C1 segment of cervical spinal cord (tissue), 14 donors: ENCODE data around the gene FAM43A.

Source experiments
- DNase-seq, 14 donors: peaks; one replicate each; lab custom pipeline; 2025; lab: John Stamatoyannopoulos, UW

The FAM43A gene

GRCh38 chr3:194675081-194675640 is 10.5 kb upstream of the FAM43A start:
- no peak for DNase-seq

DNA sequence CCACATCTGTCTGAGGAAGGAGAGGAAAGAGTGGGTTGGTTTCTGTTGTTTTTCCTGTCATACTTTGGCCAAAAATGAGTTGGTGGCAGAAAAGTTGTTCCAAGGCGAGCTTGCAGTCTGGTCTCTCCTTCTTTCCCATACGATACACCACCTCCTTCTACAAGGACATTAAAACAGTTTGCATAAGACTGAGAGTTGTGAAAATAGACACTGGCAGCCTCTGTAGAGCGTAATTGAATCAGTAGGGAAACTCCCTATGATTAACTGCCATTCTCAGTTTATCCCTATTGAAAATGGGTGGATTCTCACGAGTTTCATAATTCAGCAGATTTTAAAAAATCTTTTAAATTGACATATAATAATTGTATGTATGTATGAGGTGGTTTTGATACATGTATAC is 10.0 kb upstream of the FAM43A start:
- DNase-seq, result no peak

- DNase-seq, result no peak
Observed at GRCh38 chr3:194676471-194676870, 9.2 kb upstream of the FAM43A start.

- DNase-seq, result no peak
Observed at GRCh38 chr3:194680888-194681615, 4.6 kb upstream of the FAM43A start.

DNA sequence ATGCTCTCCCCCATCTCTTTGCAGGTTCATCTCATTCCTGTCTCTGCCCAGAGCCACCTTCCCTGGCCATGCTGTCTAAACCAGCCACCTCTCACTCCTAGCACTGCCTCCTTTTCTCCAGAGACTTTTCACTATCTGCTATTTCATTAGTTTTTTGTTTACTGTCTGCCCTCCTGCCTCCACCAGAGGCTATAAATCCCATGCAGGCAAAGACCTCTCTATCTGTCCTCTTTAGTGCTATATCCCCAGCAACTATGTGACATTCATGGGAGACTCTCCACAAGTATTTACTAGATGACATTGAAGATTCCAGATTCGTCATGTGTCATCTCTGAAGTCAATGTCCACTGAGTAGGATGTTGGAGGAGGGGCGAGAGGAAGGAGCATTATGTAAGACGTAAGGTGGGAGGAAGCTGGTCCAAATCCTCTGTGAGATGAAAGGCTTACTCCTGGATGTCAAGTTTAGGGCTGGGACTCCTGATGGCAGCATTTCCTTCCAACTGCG is 3.4 kb upstream of the FAM43A start:
- DNase-seq, result no peak

DNA sequence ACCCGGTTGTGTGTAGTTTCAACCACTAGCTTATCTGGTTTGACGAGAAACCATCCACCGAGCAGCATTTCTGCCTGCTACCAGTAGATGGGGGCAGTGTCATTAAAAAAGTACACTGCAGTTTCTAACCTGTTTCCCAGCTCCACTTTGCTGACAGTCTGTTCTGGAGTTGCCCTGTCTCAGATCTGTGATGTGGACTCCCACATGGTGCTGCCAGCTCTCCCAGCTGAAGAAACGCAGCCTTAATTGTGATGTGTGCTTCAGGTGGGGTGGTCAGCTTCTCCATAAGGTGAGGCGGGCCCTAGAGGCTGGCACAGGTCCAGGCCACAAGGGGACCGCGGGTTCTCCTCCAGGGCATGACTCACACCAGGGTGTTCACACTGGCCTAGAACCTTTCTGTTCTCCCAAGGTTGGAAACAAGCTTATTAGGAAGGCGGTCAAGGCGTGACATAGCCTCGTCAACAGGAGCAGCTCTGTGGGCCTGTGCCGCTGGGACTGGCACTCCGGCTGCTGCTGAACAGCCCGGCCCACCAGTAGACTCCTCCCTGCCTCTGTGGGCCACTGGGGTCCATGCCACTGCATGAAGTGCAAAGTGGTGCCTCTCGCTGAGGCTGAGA is 2.9 kb upstream of the FAM43A start:
- peak in 12 of 14 donors; percentile 19 to 63 (median 44) for DNase-seq

GRCh38 chr3:194683380-194683779 is 2.3 kb upstream of the FAM43A start:
- no peak for DNase-seq

DNA sequence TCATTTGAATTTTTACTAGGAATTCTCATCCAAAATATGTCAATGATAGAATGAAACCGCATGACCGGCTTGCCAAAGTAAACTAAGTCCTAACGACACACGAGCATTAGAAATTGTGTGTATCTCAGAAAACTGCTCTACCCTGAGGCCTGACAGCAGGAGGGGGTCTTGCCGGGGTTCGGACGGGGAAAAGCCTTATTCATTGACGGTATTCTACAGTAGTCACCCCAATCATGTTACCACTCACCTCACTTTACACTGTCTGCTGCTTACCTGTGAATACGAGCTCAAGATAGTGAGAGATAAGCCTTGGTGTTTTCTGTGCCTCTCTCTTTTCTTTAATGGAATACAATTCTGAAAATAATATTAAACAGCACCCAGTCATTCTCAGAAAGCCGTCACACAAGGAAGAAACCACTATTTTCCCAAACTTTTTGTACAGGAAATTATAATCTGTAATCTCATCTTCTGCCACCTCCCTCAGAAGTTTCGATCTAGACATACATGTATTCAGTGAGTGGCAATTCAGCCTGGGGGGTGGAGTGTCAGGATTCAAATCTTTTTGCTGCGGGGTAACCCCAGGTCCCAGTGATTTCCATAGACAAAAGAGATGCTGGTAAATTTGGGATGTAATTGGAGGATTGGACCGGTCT is 492 bp upstream of the FAM43A start:
- no peak for DNase-seq

GRCh38 chr3:194686414-194686815 is 732 bp downstream of the FAM43A start:
- DNase-seq, result peak in 4 of 14 donors; percentile 8 to 20 (median 10)

DNA sequence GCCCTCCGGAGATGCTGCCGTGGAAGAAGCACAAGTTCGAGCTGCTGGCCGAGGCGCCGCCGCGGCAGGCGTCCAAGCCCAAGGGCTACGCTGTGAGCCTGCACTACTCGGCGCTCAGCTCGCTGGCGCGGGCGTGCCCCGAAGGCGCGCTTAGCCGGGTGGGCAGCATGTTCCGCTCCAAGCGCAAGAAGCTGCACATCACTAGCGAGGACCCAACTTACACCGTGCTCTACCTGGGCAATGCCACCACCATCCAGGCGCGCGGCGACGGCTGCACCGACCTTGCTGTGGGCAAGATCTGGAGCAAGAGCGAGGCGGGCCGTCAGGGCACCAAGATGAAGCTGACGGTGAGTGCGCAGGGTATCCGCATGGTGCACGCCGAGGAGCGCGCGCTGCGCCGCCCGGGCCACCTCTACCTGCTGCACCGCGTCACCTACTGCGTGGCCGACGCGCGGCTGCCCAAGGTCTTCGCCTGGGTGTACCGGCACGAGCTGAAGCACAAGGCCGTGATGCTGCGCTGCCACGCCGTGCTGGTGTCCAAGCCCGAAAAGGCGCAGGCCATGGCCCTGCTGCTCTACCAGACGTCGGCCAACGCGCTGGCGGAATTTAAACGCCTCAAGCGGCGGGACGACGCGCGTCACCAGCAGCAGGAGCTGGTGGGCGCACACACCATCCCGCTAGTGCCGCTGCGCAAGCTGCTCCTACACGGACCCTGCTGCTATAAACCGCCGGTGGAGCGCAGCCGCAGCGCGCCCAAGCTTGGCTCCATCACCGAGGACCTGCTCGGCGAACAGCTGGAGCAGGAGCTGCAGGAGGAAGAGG is 1.3 kb downstream of the FAM43A start:
- DNase-seq, result peak in 2 of 14 donors; percentile 19 to 50

GRCh38 chr3:194687638-194688199 is 2.0 kb downstream of the FAM43A start:
- DNase-seq, result peak in 6 of 14 donors; percentile 4 to 44 (median 15)

DNA sequence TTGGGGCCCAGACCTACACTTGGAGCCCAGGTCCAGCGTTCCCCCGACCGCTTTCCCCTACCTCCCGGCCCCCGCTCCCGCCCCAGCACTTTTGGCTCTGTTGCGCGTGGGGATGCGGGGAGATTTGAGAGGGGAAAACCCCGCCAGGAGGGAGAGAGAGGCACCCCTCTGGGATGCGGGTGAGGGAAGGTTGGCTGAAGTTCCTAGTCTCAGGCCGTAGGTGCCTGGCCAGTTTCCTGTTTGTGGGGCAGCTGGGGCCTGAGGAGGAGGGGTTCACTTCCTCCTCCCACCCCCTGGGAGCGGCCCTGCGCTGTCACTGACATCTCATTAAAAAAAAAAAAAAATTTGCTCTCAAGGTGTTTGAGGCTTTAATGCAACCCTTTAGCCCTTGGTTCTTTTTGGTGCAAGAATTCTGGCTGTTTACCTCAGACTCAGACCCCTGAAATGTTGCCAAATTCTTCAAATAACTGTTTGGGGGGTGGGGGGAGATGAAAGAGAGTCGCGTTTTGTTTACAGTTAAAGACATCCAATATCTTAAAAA is 2.6 kb downstream of the FAM43A start:
- DNase-seq, result peak in 1 of 14 donors; percentile 42

- no peak for DNase-seq
Observed at GRCh38 chr3:194688946-194689345, 3.3 kb downstream of the FAM43A start.

- no peak for DNase-seq
Observed at GRCh38 chr3:194689493-194689944, 3.8 kb downstream of the FAM43A start.

- no peak for DNase-seq
Observed at GRCh38 chr3:194690501-194691372, 5.1 kb downstream of the FAM43A start.

- no peak for DNase-seq
Observed at GRCh38 chr3:194691481-194692283, 6.0 kb downstream of the FAM43A start.

DNA sequence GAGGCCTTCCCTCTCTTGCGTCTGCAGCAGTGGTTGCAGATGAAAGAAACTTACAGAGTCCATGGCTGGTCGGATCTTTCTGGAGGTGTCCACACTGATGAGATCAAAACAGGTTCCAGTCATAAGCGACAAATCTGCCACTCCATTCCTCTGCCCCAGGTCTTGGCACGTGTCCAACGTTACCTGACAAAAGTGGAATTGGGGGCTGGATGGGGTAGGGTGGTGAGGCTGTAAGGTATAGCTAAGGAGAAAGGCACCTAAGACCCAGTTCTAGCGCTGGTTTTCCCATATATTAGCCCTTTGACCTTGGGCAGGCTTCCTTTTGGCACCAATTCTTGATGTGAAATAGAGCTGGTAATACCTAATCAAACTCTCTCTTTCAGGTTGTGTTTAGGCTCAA is 11.0 kb downstream of the FAM43A start:
- no peak for DNase-seq

DNA sequence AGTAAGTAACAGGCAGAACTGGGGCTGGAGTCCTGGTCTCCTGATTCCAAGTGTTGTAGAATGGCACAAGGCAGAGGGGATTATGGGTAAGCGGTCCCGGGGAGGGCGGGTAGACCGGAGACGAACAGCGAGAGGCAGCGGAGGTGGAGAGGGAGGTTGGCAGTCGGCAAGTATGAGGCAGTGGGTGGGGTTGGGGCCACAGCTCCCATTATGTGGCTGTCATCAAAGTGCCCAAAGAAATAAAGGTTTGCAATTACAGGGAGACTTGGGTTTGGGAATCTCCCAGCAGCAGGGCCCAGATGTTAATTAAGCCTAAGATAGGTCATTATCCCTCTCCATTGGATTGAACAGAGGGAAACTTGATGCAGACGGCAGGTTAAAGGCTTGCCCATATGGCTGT is 16.9 kb downstream of the FAM43A start:
- no peak for DNase-seq

DNA sequence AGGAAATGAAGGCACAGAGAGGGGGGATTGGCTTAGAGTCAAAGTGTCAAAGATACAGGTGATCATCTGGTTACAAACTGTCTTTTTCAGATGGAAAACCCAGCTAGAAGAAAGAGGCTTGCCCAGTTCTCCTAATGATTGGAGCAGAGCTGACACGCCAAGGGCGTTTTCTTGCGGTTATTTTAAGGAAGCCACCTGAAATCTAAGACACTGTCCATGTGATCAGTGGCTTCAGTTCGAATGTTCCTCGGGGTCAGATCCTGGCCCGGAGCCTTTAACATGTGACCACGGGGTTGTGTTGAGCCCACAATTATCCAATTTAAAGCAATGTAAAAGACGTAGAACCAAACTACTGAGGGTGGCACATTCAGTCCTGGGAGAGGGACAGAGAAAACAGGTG is 19.5 kb downstream of the FAM43A start:
- no peak for DNase-seq
